ENCODE results near the gene RANBP3L.

RANBP3L gene

GRCh38 chr5:36222620-36223019, 79.1 kb downstream of the RANBP3L start:
- Histone ChIP-seq H2AK5ac (ENCODE audit: low read length, severe bottlenecking) (no peak overlapping the region), H3K23ac (ENCODE audit: low read length in 2 of 2) (no peak overlapping the region), H3K36me3 (ENCODE audit: control insufficient read depth in 1 of 2, insufficient read depth in 2 of 2, low read depth in 1 of 2, low read length in 2 of 2) (peaks cover 7 to 81% of the 10 kb centered on the region in 2 experiments), H3K9me3 (ENCODE audit: control insufficient read depth, low read length) (no peaks in the 10 kb centered on the region), H3K14ac (ENCODE audit: low read length in 2 of 2) (no peak overlapping the region), H2AFZ (ENCODE audit: low read depth, low read length) (no peak overlapping the region), H3K4me1 (ENCODE audit: control insufficient read depth, insufficient read depth, low read depth, low read length) (no peaks in the 10 kb centered on the region), H3K79me1 (replicated peaks; ENCODE audit: low read length, poor library complexity, severe bottlenecking) (peaks cover 3% of the 10 kb centered on the region), H4K8ac (ENCODE audit: low read length) (no peak overlapping the region), H3K18ac (ENCODE audit: low read depth in 1 of 2, low read length in 2 of 2) (no peak overlapping the region), H3K9ac (ENCODE audit: low read length) (no peak overlapping the region), H3K4ac (ENCODE audit: low read depth in 1 of 2, low read length in 2 of 2) (no peak overlapping the region), H3K4me2 (ENCODE audit: low read length, poor library complexity, severe bottlenecking) (no peak overlapping the region), H4K91ac (ENCODE audit: low read length) (no peak overlapping the region), H2BK12ac (ENCODE audit: low read length in 2 of 2) (no peak overlapping the region), H3K27me3 (ENCODE audit: control insufficient read depth in 1 of 2, insufficient read depth in 1 of 2, low read length in 2 of 2) (no peaks in the 10 kb centered on the region), H2BK5ac (ENCODE audit: low read depth, low read length, poor library complexity, severe bottlenecking) (no peak overlapping the region), H3K27ac (ENCODE audit: low read length, poor library complexity, severe bottlenecking) (no peak overlapping the region), H3K4me3 (ENCODE audit: insufficient read depth in 1 of 2, low read depth in 1 of 2, low read length in 2 of 2) (no peak overlapping the region), H2BK15ac (ENCODE audit: low read depth, poor library complexity, severe bottlenecking) (no peak overlapping the region), H2BK120ac (ENCODE audit: low read depth, low read length) (no peak overlapping the region)
- WGBS, result 95% methylated on average over 1 of the region's 1 CpG
- DNase-seq, result no peak

GRCh38 chr5:36217988-36218387, 83.7 kb downstream of the RANBP3L start:
- DNase-seq, result no peak
- H2BK15ac ChIP-seq (ENCODE audit: low read depth, poor library complexity, severe bottlenecking), result no peak overlapping the region
- no peak overlapping the region for H2BK12ac ChIP-seq (ENCODE audit: low read length in 2 of 2)
- H3K9ac ChIP-seq (ENCODE audit: low read length), result no peak overlapping the region
- H3K14ac ChIP-seq (ENCODE audit: low read length in 2 of 2), result no peak overlapping the region
- no peak overlapping the region for H4K8ac ChIP-seq (ENCODE audit: low read length)
- H4K91ac ChIP-seq (ENCODE audit: low read length), result no peak overlapping the region
- H3K4me1 ChIP-seq (ENCODE audit: control insufficient read depth, insufficient read depth, low read depth, low read length), result no peaks in the 10 kb centered on the region
- no peaks in the 10 kb centered on the region for H3K9me3 ChIP-seq (ENCODE audit: control insufficient read depth, low read length)
- H2AFZ ChIP-seq (ENCODE audit: low read depth, low read length), result no peak overlapping the region
- H2BK120ac ChIP-seq (ENCODE audit: low read depth, low read length), result no peak overlapping the region
- H3K18ac ChIP-seq (ENCODE audit: low read depth in 1 of 2, low read length in 2 of 2), result no peak overlapping the region
- no peak overlapping the region for H3K4me2 ChIP-seq (ENCODE audit: low read length, poor library complexity, severe bottlenecking)
- H3K4me3 ChIP-seq (ENCODE audit: insufficient read depth in 1 of 2, low read depth in 1 of 2, low read length in 2 of 2), result no peak overlapping the region
- H3K23ac ChIP-seq (ENCODE audit: low read length in 2 of 2), result no peak overlapping the region
- peaks cover 3% of the 10 kb centered on the region for H3K79me1 ChIP-seq (replicated peaks; ENCODE audit: low read length, poor library complexity, severe bottlenecking)
- 100% methylated on average over 1 of the region's 1 CpG for WGBS
- no peaks in the 10 kb centered on the region for H3K27me3 ChIP-seq (ENCODE audit: control insufficient read depth in 1 of 2, insufficient read depth in 1 of 2, low read length in 2 of 2)
- no peak overlapping the region for H2AK5ac ChIP-seq (ENCODE audit: low read length, severe bottlenecking)
- no peak overlapping the region for H2BK5ac ChIP-seq (ENCODE audit: low read depth, low read length, poor library complexity, severe bottlenecking)
- H3K36me3 ChIP-seq (ENCODE audit: control insufficient read depth in 1 of 2, insufficient read depth in 2 of 2, low read depth in 1 of 2, low read length in 2 of 2), result peaks cover 7 to 88% of the 10 kb centered on the region in 2 experiments
- H3K4ac ChIP-seq (ENCODE audit: low read depth in 1 of 2, low read length in 2 of 2), result no peak overlapping the region
- H3K27ac ChIP-seq (ENCODE audit: low read length, poor library complexity, severe bottlenecking), result no peak overlapping the region

GRCh38 chr5:36217567-36217966, 84.1 kb downstream of the RANBP3L start:
- Histone ChIP-seq H2BK120ac (ENCODE audit: low read depth, low read length) (no peak overlapping the region), H2AFZ (ENCODE audit: low read depth, low read length) (no peak overlapping the region), H3K14ac (ENCODE audit: low read length in 2 of 2) (no peak overlapping the region), H3K4me2 (ENCODE audit: low read length, poor library complexity, severe bottlenecking) (no peak overlapping the region), H3K4me1 (ENCODE audit: control insufficient read depth, insufficient read depth, low read depth, low read length) (no peaks in the 10 kb centered on the region), H3K27me3 (ENCODE audit: control insufficient read depth in 1 of 2, insufficient read depth in 1 of 2, low read length in 2 of 2) (no peaks in the 10 kb centered on the region), H4K91ac (ENCODE audit: low read length) (no peak overlapping the region), H2BK5ac (ENCODE audit: low read depth, low read length, poor library complexity, severe bottlenecking) (no peak overlapping the region), H3K4me3 (ENCODE audit: insufficient read depth in 1 of 2, low read depth in 1 of 2, low read length in 2 of 2) (no peak overlapping the region), H3K18ac (ENCODE audit: low read depth in 1 of 2, low read length in 2 of 2) (no peak overlapping the region), H3K79me1 (replicated peaks; ENCODE audit: low read length, poor library complexity, severe bottlenecking) (peaks cover 3% of the 10 kb centered on the region), H3K9ac (ENCODE audit: low read length) (no peak overlapping the region), H2BK15ac (ENCODE audit: low read depth, poor library complexity, severe bottlenecking) (no peak overlapping the region), H2BK12ac (ENCODE audit: low read length in 2 of 2) (no peak overlapping the region), H3K27ac (ENCODE audit: low read length, poor library complexity, severe bottlenecking) (no peak overlapping the region), H4K8ac (ENCODE audit: low read length) (no peak overlapping the region), H3K9me3 (ENCODE audit: control insufficient read depth, low read length) (no peaks in the 10 kb centered on the region), H2AK5ac (ENCODE audit: low read length, severe bottlenecking) (no peak overlapping the region), H3K23ac (ENCODE audit: low read length in 2 of 2) (no peak overlapping the region), H3K36me3 (ENCODE audit: control insufficient read depth in 1 of 2, insufficient read depth in 2 of 2, low read depth in 1 of 2, low read length in 2 of 2) (peaks cover 7 to 88% of the 10 kb centered on the region in 2 experiments), H3K4ac (ENCODE audit: low read depth in 1 of 2, low read length in 2 of 2) (no peak overlapping the region)
- 100% methylated on average over 1 of the region's 1 CpG for WGBS
- no peak for DNase-seq

- Histone ChIP-seq H2BK12ac (ENCODE audit: low read length in 2 of 2) (no peak overlapping the region), H3K4me2 (ENCODE audit: low read length, poor library complexity, severe bottlenecking) (no peak overlapping the region), H3K4me3 (ENCODE audit: insufficient read depth in 1 of 2, low read depth in 1 of 2, low read length in 2 of 2) (no peak overlapping the region), H2BK120ac (ENCODE audit: low read depth, low read length) (no peak overlapping the region), H2BK15ac (ENCODE audit: low read depth, poor library complexity, severe bottlenecking) (no peak overlapping the region), H3K9me3 (ENCODE audit: control insufficient read depth, low read length) (no peaks in the 10 kb centered on the region), H4K8ac (ENCODE audit: low read length) (no peak overlapping the region), H3K23ac (ENCODE audit: low read length in 2 of 2) (no peak overlapping the region), H3K14ac (ENCODE audit: low read length in 2 of 2) (no peak overlapping the region), H3K9ac (ENCODE audit: low read length) (no peak overlapping the region), H3K36me3 (ENCODE audit: control insufficient read depth in 1 of 2, insufficient read depth in 2 of 2, low read depth in 1 of 2, low read length in 2 of 2) (peaks cover 7 to 82% of the 10 kb centered on the region in 2 experiments), H2BK5ac (ENCODE audit: low read depth, low read length, poor library complexity, severe bottlenecking) (no peak overlapping the region), H3K4me1 (ENCODE audit: control insufficient read depth, insufficient read depth, low read depth, low read length) (no peaks in the 10 kb centered on the region), H3K18ac (ENCODE audit: low read depth in 1 of 2, low read length in 2 of 2) (no peak overlapping the region), H2AK5ac (ENCODE audit: low read length, severe bottlenecking) (no peak overlapping the region), H3K79me1 (replicated peaks; ENCODE audit: low read length, poor library complexity, severe bottlenecking) (peaks cover 3% of the 10 kb centered on the region), H3K27ac (ENCODE audit: low read length, poor library complexity, severe bottlenecking) (no peak overlapping the region), H3K27me3 (ENCODE audit: control insufficient read depth in 1 of 2, insufficient read depth in 1 of 2, low read length in 2 of 2) (no peaks in the 10 kb centered on the region), H3K4ac (ENCODE audit: low read depth in 1 of 2, low read length in 2 of 2) (no peak overlapping the region), H2AFZ (ENCODE audit: low read depth, low read length) (no peak overlapping the region), H4K91ac (ENCODE audit: low read length) (no peak overlapping the region)
- WGBS, result 86% methylated on average over 2 of the region's 2 CpGs
- no peak for DNase-seq
These were observed 85.8 kb downstream of the RANBP3L start for GRCh38 chr5:36215910-36216309.

Measured in mesenchymal stem cell (in vitro differentiated cells and primary cell).